ENCODE data around the gene FOXA2. TPM values are rescaled to one million over a fixed set of nuclear protein-coding genes. Genes with fewer than 3 reads are reported as not detected.

Gene FOXA2
- total and polyA plus RNA-seq, 2 of the 13 experiments (the other 11 are each of a cell fraction or from before 2014, with no cell fraction given): 8.8 to 12.2 TPM

DNA sequence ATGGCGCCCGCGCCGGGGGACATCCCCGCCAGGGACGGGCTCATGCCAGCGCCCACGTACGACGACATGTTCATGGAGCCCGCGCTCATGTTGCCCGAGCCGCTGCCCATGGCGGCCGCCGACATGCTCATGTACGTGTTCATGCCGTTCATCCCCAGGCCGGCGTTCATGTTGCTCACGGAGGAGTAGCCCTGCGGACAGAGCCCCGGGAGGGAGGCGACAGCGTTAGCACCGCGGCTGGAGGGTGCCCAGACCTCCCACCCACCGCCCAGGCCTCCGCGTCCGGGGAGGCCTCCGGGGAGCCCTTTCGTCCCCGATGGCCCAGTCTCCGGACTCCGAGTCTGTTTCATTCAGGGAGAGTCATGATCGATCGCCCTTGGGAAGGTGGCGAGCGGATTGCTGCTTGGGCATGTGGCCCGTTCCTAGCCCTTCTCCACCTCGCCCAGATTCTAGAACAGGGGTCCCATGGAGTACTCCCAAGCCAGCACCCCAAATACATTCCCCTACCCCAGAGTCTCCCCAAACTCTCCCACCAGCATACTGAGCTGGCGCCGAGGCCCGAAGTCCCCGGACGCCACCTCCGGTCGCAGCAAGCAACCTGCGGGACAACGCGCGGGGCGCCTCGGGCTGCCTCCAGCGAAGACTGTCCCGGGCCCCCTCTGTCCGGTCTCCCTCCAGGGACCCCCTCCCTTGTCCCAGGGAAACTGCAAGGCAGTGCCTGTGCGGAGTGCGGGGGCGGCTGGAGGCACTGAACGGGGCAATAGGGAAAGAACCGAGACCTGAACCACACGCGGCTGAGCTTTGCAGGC is 1.2 kb downstream of the FOXA2 start (continued):
- no peak; the same call in 1 of the 2 replicates for TF ChIP-seq ZHX1 (CRISPR knock-in tag; IDR thresholded peaks at IDR 0.05; ENCODE audit: low read depth)
- TF ChIP-seq ZNF776 (CRISPR knock-in tag; IDR thresholded peaks at IDR 0.05): no peak
- no peak for TF ChIP-seq MIER2 (CRISPR knock-in tag; IDR thresholded peaks at IDR 0.05)
- 0 out of 2 replicates have a peak, but pooled peaks have one; percentile 38 for TF ChIP-seq ZNF256 (CRISPR knock-in tag; conservative IDR thresholded peaks at IDR 0.05)
- TF ChIP-seq ZNF263 (CRISPR knock-in tag; IDR thresholded peaks at IDR 0.05): 0 out of 2 replicates have a peak, but pooled peaks have one; percentile 17
- TF ChIP-seq, protein P1, sequence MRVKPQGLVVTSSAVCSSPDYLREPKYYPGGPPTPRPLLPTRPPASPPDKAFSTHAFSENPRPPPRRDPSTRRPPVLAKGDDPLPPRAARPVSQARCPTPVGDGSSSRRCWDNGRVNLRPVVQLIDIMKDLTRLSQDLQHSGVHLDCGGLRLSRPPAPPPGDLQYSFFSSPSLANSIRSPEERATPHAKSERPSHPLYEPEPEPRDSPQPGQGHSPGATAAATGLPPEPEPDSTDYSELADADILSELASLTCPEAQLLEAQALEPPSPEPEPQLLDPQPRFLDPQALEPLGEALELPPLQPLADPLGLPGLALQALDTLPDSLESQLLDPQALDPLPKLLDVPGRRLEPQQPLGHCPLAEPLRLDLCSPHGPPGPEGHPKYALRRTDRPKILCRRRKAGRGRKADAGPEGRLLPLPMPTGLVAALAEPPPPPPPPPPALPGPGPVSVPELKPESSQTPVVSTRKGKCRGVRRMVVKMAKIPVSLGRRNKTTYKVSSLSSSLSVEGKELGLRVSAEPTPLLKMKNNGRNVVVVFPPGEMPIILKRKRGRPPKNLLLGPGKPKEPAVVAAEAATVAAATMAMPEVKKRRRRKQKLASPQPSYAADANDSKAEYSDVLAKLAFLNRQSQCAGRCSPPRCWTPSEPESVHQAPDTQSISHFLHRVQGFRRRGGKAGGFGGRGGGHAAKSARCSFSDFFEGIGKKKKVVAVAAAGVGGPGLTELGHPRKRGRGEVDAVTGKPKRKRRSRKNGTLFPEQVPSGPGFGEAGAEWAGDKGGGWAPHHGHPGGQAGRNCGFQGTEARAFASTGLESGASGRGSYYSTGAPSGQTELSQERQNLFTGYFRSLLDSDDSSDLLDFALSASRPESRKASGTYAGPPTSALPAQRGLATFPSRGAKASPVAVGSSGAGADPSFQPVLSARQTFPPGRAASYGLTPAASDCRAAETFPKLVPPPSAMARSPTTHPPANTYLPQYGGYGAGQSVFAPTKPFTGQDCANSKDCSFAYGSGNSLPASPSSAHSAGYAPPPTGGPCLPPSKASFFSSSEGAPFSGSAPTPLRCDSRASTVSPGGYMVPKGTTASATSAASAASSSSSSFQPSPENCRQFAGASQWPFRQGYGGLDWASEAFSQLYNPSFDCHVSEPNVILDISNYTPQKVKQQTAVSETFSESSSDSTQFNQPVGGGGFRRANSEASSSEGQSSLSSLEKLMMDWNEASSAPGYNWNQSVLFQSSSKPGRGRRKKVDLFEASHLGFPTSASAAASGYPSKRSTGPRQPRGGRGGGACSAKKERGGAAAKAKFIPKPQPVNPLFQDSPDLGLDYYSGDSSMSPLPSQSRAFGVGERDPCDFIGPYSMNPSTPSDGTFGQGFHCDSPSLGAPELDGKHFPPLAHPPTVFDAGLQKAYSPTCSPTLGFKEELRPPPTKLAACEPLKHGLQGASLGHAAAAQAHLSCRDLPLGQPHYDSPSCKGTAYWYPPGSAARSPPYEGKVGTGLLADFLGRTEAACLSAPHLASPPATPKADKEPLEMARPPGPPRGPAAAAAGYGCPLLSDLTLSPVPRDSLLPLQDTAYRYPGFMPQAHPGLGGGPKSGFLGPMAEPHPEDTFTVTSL (CRISPR knock-in tag; IDR thresholded peaks at IDR 0.05; ENCODE audit: borderline replicate concordance): peak; percentile 19; the same call in 1 of the 2 replicates
- TF ChIP-seq ZBTB44 (CRISPR knock-in tag; IDR thresholded peaks at IDR 0.05): no peak
- TF ChIP-seq ZNF549 (CRISPR knock-in tag; IDR thresholded peaks at IDR 0.05): no peak
- no peak for TF ChIP-seq EP300 (IDR thresholded peaks at IDR 0.05; ENCODE audit: low read depth in 2 of 2, low read length in 2 of 2)
- 0 out of 2 replicates have a peak, but pooled peaks have one; percentile 13 for TF ChIP-seq EP300 (CRISPR knock-in tag; IDR thresholded peaks at IDR 0.05; ENCODE audit: borderline replicate concordance)
- TF ChIP-seq ZNF737 (CRISPR knock-in tag; IDR thresholded peaks at IDR 0.05; ENCODE audit: borderline replicate concordance): no peak
- TF ChIP-seq, protein P2, sequence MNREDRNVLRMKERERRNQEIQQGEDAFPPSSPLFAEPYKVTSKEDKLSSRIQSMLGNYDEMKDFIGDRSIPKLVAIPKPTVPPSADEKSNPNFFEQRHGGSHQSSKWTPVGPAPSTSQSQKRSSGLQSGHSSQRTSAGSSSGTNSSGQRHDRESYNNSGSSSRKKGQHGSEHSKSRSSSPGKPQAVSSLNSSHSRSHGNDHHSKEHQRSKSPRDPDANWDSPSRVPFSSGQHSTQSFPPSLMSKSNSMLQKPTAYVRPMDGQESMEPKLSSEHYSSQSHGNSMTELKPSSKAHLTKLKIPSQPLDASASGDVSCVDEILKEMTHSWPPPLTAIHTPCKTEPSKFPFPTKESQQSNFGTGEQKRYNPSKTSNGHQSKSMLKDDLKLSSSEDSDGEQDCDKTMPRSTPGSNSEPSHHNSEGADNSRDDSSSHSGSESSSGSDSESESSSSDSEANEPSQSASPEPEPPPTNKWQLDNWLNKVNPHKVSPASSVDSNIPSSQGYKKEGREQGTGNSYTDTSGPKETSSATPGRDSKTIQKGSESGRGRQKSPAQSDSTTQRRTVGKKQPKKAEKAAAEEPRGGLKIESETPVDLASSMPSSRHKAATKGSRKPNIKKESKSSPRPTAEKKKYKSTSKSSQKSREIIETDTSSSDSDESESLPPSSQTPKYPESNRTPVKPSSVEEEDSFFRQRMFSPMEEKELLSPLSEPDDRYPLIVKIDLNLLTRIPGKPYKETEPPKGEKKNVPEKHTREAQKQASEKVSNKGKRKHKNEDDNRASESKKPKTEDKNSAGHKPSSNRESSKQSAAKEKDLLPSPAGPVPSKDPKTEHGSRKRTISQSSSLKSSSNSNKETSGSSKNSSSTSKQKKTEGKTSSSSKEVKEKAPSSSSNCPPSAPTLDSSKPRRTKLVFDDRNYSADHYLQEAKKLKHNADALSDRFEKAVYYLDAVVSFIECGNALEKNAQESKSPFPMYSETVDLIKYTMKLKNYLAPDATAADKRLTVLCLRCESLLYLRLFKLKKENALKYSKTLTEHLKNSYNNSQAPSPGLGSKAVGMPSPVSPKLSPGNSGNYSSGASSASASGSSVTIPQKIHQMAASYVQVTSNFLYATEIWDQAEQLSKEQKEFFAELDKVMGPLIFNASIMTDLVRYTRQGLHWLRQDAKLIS (CRISPR knock-in tag; IDR thresholded peaks at IDR 0.05): peak; percentile 76
- peak; percentile 89 for TF ChIP-seq RBFOX2 (IDR thresholded peaks at IDR 0.05; ENCODE audit: low read depth, low read length)
- TF ChIP-seq DR1 (CRISPR knock-in tag; IDR thresholded peaks at IDR 0.05): 0 out of 2 replicates have a peak, but pooled peaks have one; percentile 27
